Measurements from ENCODE around the gene PLXDC2. TPM values are rescaled to one million over a fixed set of nuclear protein-coding genes. Genes with fewer than 3 reads are reported as not detected.

PLXDC2 gene
- total RNA-seq, 1 experiment from 2014 or later = 38.7 TPM

DNA sequence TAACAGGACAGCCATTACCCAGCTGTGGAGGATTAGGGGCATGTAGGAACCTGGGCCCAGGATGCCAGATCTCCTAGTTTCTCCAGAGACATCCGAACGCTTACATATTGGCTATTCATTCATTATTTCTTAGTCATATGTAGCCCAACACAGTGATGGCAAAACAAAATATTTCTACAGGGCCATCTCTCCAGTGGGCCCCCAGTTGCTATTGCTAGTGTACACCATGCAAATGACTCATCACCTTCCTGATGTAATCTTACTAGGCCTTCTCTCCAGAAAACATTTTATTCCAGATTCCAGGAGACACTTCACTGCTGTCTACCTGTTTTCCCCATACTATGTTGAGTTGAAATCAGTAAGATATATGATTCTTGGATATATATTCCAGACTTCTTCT lies 201.7 kb downstream of the PLXDC2 start:
- H2BK20ac ChIP-seq (ENCODE audit: low read depth, low read length, poor library complexity, severe bottlenecking) = no peak overlapping the region
- H2AFZ ChIP-seq (ENCODE audit: low read length) = no peak overlapping the region
- no CpG with 5 or more reads among the region's 2 CpGs for WGBS (ENCODE audit: extremely low coverage, insufficient read length, low lambda C conversion rate)
- H3K27me3 ChIP-seq (ENCODE audit: insufficient read depth, low read length) = no peaks in the 10 kb centered on the region
- no peak overlapping the region for H3K14ac ChIP-seq (ENCODE audit: insufficient read depth, low read length)
- no peaks in the 10 kb centered on the region for H3K9me3 ChIP-seq (ENCODE audit: control insufficient read depth, low read depth, low read length)
- H3K36me3 Mint-ChIP-seq (ENCODE audit: insufficient read depth in 1 of 3, low read depth in 3 of 3) = peaks cover 0 to 12% (median 0%) of the 10 kb centered on the region in 3 experiments; a peak in 3 of 7 replicates
- H4K20me1 ChIP-seq (ENCODE audit: control insufficient read depth, insufficient read depth, insufficient read length) = no peaks in the 10 kb centered on the region
- H3K23me2 ChIP-seq (ENCODE audit: insufficient read length, low read depth, low read length, poor library complexity, severe bottlenecking) = no peaks in the 10 kb centered on the region
- H3K4me1 Mint-ChIP-seq = peaks cover 22 to 23% of the 10 kb centered on the region in 2 experiments
- H3K4me3 Mint-ChIP-seq = no peak overlapping the region
- no peak overlapping the region for H2AK5ac ChIP-seq (ENCODE audit: insufficient read length, low read length)
- no peak for DNase-seq
- H4K91ac ChIP-seq (ENCODE audit: insufficient read length, low read depth, low read length) = no peak overlapping the region
- H3K4me2 ChIP-seq (ENCODE audit: insufficient read depth, insufficient read length, low read length) = no peak overlapping the region
- H2BK12ac ChIP-seq (ENCODE audit: insufficient read length, low read depth, low read length) = no peak overlapping the region
- TF ChIP-seq, protein P1, sequence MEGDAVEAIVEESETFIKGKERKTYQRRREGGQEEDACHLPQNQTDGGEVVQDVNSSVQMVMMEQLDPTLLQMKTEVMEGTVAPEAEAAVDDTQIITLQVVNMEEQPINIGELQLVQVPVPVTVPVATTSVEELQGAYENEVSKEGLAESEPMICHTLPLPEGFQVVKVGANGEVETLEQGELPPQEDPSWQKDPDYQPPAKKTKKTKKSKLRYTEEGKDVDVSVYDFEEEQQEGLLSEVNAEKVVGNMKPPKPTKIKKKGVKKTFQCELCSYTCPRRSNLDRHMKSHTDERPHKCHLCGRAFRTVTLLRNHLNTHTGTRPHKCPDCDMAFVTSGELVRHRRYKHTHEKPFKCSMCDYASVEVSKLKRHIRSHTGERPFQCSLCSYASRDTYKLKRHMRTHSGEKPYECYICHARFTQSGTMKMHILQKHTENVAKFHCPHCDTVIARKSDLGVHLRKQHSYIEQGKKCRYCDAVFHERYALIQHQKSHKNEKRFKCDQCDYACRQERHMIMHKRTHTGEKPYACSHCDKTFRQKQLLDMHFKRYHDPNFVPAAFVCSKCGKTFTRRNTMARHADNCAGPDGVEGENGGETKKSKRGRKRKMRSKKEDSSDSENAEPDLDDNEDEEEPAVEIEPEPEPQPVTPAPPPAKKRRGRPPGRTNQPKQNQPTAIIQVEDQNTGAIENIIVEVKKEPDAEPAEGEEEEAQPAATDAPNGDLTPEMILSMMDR (conservative IDR thresholded peaks at IDR 0.05) = no peak
- no peaks in the 10 kb centered on the region for H3K79me1 ChIP-seq (ENCODE audit: insufficient read depth, low read depth, low read length, poor library complexity, severe bottlenecking)
- no peak overlapping the region for H2BK5ac ChIP-seq (ENCODE audit: insufficient read length, low read length)
- no peak overlapping the region for H4K8ac ChIP-seq (replicated peaks; ENCODE audit: insufficient read length, low read depth, low read length)
- no peak overlapping the region for H3K9ac ChIP-seq (ENCODE audit: extremely low read depth, insufficient read length, low read length)
- no peaks in the 10 kb centered on the region; a peak in 1 of 5 replicates for H3K9me3 Mint-ChIP-seq
- no peak overlapping the region for H3K23ac ChIP-seq (ENCODE audit: insufficient read length, low read depth, low read length)
- H3T11ph ChIP-seq (ENCODE audit: low read length) = no peak overlapping the region
- H3K4ac ChIP-seq (ENCODE audit: low read depth, low read length) = no peak overlapping the region
- peaks cover 2% of the 10 kb centered on the region; the same call in 1 of the 2 replicates for H3K4me1 ChIP-seq (ENCODE audit: insufficient read depth, low read length)
- no peak overlapping the region for H4K5ac ChIP-seq (ENCODE audit: insufficient read length, low read depth, low read length)
- no peak overlapping the region for H2BK15ac ChIP-seq (ENCODE audit: low read depth, low read length)
- no peaks in the 10 kb centered on the region for H3K79me2 ChIP-seq (ENCODE audit: insufficient read depth, low read length)
- no peaks in the 10 kb centered on the region for H3K27me3 Mint-ChIP-seq (ENCODE audit: low read depth)
- H3K27ac ChIP-seq (ENCODE audit: insufficient read length, low read depth, low read length) = no peak overlapping the region
- H3K27ac Mint-ChIP-seq = no peak overlapping the region
- no peak overlapping the region for H3K56ac ChIP-seq (ENCODE audit: insufficient read length, low read depth, low read length)
- no peak overlapping the region for H3K18ac ChIP-seq (ENCODE audit: insufficient read length, low read depth, low read length)
- no peak overlapping the region for H2BK120ac ChIP-seq (ENCODE audit: low read depth, low read length, poor library complexity, severe bottlenecking)

Data from H9 (cell line).